ENCODE data around the gene LIMS1.
"Not testable (repeated sequence)": the region's sequence is repeated elsewhere in the genome, so short reads cannot be mapped to it uniquely, and the experiment has no call there.

Gene LIMS1

DNA sequence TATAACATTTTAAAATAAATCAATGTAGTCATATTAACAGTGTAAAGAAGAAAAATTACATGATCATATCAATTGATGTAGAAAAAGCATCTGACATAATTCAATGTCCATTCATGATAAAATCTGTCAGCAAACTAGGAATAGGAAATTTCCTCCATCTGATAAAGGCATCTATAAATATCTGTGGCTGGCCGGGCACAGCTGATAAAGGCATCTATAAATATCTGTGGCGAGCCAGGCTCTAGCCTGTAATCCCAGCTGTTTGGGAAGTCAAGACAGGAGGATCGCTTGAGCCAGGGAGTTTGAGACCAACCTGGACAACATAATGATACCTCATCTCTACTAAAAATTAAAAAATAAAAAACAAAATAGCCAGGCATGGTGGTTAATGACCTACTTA lies 166.9 kb downstream of the LIMS1 start:
- TF ChIP-seq, protein P1, sequence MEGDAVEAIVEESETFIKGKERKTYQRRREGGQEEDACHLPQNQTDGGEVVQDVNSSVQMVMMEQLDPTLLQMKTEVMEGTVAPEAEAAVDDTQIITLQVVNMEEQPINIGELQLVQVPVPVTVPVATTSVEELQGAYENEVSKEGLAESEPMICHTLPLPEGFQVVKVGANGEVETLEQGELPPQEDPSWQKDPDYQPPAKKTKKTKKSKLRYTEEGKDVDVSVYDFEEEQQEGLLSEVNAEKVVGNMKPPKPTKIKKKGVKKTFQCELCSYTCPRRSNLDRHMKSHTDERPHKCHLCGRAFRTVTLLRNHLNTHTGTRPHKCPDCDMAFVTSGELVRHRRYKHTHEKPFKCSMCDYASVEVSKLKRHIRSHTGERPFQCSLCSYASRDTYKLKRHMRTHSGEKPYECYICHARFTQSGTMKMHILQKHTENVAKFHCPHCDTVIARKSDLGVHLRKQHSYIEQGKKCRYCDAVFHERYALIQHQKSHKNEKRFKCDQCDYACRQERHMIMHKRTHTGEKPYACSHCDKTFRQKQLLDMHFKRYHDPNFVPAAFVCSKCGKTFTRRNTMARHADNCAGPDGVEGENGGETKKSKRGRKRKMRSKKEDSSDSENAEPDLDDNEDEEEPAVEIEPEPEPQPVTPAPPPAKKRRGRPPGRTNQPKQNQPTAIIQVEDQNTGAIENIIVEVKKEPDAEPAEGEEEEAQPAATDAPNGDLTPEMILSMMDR (IDR thresholded peaks at IDR 0.05; ENCODE audit: low read depth, low read length, missing control alignments): no peak
- DNase-seq (ENCODE audit: extremely low read depth, low read depth): no peak
- no peak overlapping the region for H3K4me3 ChIP-seq (replicated peaks; ENCODE audit: low read depth, low read length)

DNA sequence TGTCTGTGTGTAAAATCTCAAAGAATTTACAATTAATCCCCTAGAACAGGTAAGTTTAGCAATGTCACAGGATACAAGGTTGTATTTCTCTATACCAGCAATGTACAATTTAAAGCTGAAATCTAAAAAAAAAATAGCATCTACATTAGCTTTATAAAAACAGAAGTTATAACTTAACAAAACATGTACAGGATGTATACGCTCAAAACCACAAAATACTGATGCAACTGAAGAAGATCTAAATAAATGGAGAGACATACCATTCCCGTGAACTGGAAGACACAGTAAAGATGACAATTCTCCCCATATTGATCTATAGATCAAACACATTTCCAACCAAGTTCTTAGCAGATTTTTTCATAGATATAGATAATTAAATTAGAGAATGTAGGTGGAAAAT lies 167.5 kb downstream of the LIMS1 start:
- no peak for DNase-seq (ENCODE audit: extremely low read depth, low read depth)
- H3K4me3 ChIP-seq (replicated peaks; ENCODE audit: low read depth, low read length): no peak overlapping the region
- TF ChIP-seq, protein P1 (IDR thresholded peaks at IDR 0.05; ENCODE audit: low read depth, low read length, missing control alignments): no peak

DNA sequence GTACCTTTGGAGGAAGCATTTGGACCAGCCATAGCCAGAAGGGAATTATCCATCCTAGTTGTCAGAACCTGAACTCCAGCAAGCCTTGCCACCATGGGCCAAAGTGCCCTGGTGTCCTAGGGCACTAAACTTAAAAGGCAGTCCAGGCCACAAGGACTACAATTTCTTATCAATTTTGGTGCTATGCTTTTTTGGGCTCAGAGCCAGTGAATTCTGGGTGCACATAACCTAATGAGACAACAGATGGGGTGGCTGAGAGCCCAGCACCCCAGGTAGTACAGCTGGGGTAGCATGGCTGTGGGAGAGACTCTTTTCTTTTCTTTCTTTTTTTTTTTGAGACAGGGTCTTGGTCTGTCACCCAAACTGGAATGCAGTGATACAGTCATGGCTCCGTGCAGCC lies 170.6 kb downstream of the LIMS1 start:
- no peak for DNase-seq (ENCODE audit: extremely low read depth, low read depth)
- TF ChIP-seq, protein P1 (IDR thresholded peaks at IDR 0.05; ENCODE audit: low read depth, low read length, missing control alignments): no peak
- H3K4me3 ChIP-seq (replicated peaks; ENCODE audit: low read depth, low read length): no peak overlapping the region

DNA sequence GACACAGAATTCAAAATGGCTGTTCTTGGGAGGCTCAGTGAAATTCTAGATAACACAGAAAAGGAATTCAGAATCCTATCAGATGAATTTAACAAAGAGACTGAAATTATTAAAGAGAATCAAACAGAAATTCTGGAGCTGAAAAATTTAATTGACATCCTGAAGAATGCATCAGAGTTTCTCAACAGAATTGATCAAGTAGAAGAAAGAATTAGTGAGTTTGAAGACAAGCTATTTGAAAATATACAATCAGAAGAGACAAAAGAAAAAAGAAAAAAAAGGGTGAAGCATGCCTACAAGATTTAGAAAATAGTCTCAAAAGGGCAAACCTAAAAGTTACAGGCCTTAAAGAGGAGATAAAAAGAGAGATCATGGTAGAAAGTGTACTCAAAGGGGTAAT lies 173.0 kb downstream of the LIMS1 start:
- DNase-seq (ENCODE audit: extremely low read depth, low read depth): no peak
- TF ChIP-seq, protein P1 (IDR thresholded peaks at IDR 0.05; ENCODE audit: low read depth, low read length, missing control alignments): no peak
- H3K4me3 ChIP-seq (replicated peaks; ENCODE audit: low read depth, low read length): no peak overlapping the region

DNA sequence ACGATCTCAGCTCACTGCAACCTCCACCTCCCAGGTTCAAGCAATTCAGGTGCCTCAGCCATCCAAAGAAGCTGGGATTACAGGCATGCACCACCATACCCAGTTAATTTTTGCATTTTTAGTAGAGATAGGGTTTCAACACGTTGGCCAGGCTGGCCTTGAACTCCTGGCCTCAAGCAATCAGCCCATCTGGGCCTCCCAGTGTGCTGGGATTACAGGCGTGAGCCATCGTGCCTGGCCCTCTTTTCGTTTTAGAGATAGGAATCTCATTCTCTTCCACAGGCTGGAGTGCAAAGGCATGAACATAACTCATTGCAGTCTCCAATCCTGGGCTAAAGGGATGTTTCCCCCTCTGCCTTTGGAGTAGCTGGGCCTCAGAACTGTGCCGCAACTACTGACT lies 182.7 kb downstream of the LIMS1 start:
- H3K4me3 ChIP-seq (replicated peaks; ENCODE audit: low read depth, low read length); DNase-seq (ENCODE audit: extremely low read depth, low read depth): not testable (repeated sequence)

DNA sequence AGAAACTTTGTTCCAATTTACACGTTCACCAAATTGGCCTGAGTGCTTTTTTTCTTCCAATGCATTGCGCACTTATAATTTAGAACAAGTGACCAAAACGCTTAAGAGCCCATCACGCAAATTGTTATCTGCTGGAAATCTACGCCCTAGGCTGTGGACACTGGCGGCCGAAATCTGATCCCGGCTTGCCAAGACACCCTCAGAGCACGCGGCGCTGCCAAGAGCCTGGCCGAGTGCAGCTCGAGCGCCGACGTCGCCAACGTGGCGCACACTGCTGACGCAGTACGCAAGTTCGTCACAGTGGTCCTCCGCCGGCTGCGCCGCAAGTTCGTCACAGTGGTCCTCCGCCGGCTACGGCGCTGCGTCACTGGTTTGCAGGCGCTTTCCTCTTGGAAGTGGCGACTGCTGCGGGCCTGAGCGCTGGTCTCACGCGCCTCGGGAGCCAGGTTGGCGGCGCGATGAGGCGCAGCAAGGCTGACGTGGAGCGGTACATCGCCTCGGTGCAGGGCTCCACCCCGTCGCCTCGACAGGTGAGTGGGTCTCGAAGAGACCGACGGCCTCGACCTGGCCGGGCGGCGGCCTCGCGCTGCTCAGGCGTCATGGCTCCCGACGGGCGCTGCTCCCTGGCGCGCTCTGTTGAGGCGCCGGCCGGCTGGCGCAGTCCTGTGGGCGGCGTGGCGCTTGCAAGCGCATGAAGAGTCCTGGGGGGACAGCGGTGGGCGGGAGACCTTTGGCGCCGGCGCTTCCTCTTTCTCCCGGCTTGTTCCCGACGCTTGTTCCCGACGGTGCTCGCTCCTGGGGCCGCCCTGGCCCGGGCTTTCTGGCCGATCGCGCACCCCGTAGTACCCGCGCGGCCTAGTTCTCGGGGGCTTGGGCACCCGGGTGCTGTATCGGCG lies 185.1 kb downstream of the LIMS1 start, which contains the start of gene RANBP2:
Gene RANBP2 (plus strand): TSS at position 334 of the 896 bp plus-strand sequence. CDS start 125 bp downstream, at position 459.
- H3K4me3 ChIP-seq (replicated peaks; ENCODE audit: low read depth, low read length): peak within 1 kb of the TSS; percentile 72
- TF ChIP-seq, protein P1 (IDR thresholded peaks at IDR 0.05; ENCODE audit: low read depth, low read length, missing control alignments): no peak
- peak; percentile 95 for DNase-seq (ENCODE audit: extremely low read depth, low read depth)

DNA sequence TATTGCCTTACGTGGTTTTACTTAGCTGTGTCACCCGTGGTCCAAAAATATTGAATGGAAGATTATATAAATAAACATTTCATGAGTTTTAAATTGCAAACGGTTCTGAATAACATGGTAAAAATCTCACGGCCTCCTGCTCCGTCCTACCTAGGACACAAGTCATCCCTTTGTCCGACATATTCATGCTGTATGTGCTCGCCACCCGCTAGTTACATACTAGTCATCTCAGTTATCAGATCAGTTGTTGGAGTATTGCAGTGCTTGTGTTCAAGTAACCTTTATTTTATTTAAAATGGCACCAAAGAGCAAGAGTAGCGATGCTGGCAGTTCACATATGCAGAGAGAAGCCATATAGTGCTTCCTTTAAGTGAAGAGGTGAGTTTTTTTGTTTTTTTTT lies 191.8 kb downstream of the LIMS1 start:
- DNase-seq (ENCODE audit: extremely low read depth, low read depth); H3K4me3 ChIP-seq (replicated peaks; ENCODE audit: low read depth, low read length): not testable (repeated sequence)

DNA sequence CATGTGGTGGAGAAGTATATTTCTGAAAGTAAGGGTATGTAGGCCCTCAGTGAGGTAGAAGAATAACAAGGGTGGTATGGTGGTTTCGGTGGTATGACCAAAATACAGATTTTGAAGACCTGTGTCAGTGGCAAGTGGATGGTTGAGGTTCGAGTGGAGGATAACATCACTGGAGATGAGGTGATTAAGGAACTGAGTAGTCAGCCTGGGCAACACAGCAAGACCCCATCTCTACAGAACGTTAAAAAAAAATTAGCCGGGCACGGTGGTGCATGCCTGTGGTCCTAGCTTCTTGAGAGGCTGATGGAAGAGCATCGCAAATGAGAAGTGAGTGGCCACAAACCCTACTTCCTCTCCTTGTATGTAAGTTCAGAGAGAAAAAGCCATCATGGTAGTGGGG lies 200.4 kb downstream of the LIMS1 start:
- not testable (repeated sequence) for H3K4me3 ChIP-seq (replicated peaks; ENCODE audit: low read depth, low read length); DNase-seq (ENCODE audit: extremely low read depth, low read depth)

All from HFF-Myc (cell line).